DLD1 (cell line): ENCODE data around the gene AQP12B.
"Not testable (repeated sequence)": the region's sequence is repeated elsewhere in the genome, so short reads cannot be mapped to it uniquely, and the experiment has no call there.

Source experiments
- in situ Hi-C: cut with HindIII; loops from 2 replicates; pipeline ENCODE4 v1.10.0; 2017; ENCODE audit warnings: low sequenced_read_pairs

AQP12B gene

GRCh38 chr2:240685771-240686371 lies 3.2 kb upstream of the AQP12B start:
- in situ Hi-C loops = no loop called here

- in situ Hi-C loops = not testable (repeated sequence)
Observed at GRCh38 chr2:240683980-240684728, 1.5 kb upstream of the AQP12B start.

- in situ Hi-C loops = not testable (repeated sequence)
Observed at GRCh38 chr2:240683329-240683979, 769 bp upstream of the AQP12B start.

- in situ Hi-C loops = not testable (repeated sequence)
Observed at GRCh38 chr2:240680185-240680584, 2.5 kb downstream of the AQP12B start.

GRCh38 chr2:240678909-240679308 lies 3.8 kb downstream of the AQP12B start:
- in situ Hi-C loops = not testable (repeated sequence)

GRCh38 chr2:240678043-240678442 lies 4.6 kb downstream of the AQP12B start:
- in situ Hi-C loops = not testable (repeated sequence)

- in situ Hi-C loops = not testable (repeated sequence)
Observed at GRCh38 chr2:240675345-240675744, 7.3 kb downstream of the AQP12B start.

GRCh38 chr2:240674461-240675184 lies 8.1 kb downstream of the AQP12B start:
- in situ Hi-C loops = not testable (repeated sequence)

- in situ Hi-C loops = no loop called here
Observed at GRCh38 chr2:240672701-240673190, 9.9 kb downstream of the AQP12B start.

GRCh38 chr2:240672076-240672700 lies 10.5 kb downstream of the AQP12B start:
- in situ Hi-C loops = no loop called here

GRCh38 chr2:240670950-240671349 lies 11.7 kb downstream of the AQP12B start:
- in situ Hi-C loops = no loop called here

- in situ Hi-C loops = no loop called here
Observed at GRCh38 chr2:240670402-240670801, 12.3 kb downstream of the AQP12B start.

- in situ Hi-C loops = no loop called here
Observed at GRCh38 chr2:240664622-240665021, 18.1 kb downstream of the AQP12B start.

- in situ Hi-C loops = no loop called here
Observed at GRCh38 chr2:240663546-240664190, 19.0 kb downstream of the AQP12B start.

GRCh38 chr2:240662681-240663080 lies 20.0 kb downstream of the AQP12B start:
- in situ Hi-C loops = no loop called here

- in situ Hi-C loops = not testable (repeated sequence)
Observed at GRCh38 chr2:240659883-240660282, 22.8 kb downstream of the AQP12B start.

- in situ Hi-C loops = no loop called here
Observed at GRCh38 chr2:240655931-240656886, 26.5 kb downstream of the AQP12B start.

- in situ Hi-C loops = no loop called here
Observed at GRCh38 chr2:240651185-240651584, 31.5 kb downstream of the AQP12B start.
